GM23338 (cell line): ENCODE data around the gene MERTK. TPM values are rescaled to one million over a fixed set of nuclear protein-coding genes. Genes with fewer than 3 reads are reported as not detected.

Experiments used
- ATAC-seq: fragments of 200-7000 bp; cut with Tn5 transposase; 3 replicates; pipeline ENCODE4 v1.9.1; 2020
- DNase-seq: peaks from one replicate; pipeline ENCODE4 v3.0.0-alpha.2; 2015; ENCODE audit warnings: low spot score
- H2AFZ ChIP-seq: fragments of 200-600 bp; sonication (generic); 2 replicates; pipeline ENCODE4 v1.8.0; 2016; ENCODE audit warnings: antibody characterized with exemption, mild to moderate bottlenecking, moderate library complexity
- H3F3A ChIP-seq: fragments of 200-600 bp; sonication (generic); replicated peaks from 2 replicates; pipeline ENCODE4 v1.8.0; 2017; ENCODE audit warnings: antibody characterized with exemption, mixed run types, low read depth
- H3K27ac ChIP-seq: fragments of 200-600 bp; sonication (generic); 2 replicates; pipeline ENCODE4 v1.6.1; 2016; ENCODE audit warnings: low read depth
- H3K27me3 ChIP-seq: fragments of 200-600 bp; sonication (generic); 2 replicates; pipeline ENCODE4 v1.8.0; 2016; ENCODE audit warnings: mild to moderate bottlenecking, mixed run types, moderate library complexity; ENCODE audit not compliant: insufficient read depth
- H3K36me3 ChIP-seq: fragments of 200-600 bp; sonication (generic); 2 replicates; pipeline ENCODE4 v1.8.0; 2016; ENCODE audit warnings: mild to moderate bottlenecking; ENCODE audit not compliant: insufficient read depth
- H3K4me1 ChIP-seq: fragments of 200-600 bp; sonication (generic); 2 replicates; pipeline ENCODE4 v1.8.0; 2016; ENCODE audit warnings: mild to moderate bottlenecking, moderate library complexity; ENCODE audit not compliant: insufficient read depth
- H3K4me2 ChIP-seq: fragments of 200-600 bp; sonication (generic); 2 replicates; pipeline ENCODE4 v1.7.1; 2017; ENCODE audit warnings: mixed run types
- H3K4me3 ChIP-seq: fragments of 200-600 bp; sonication (generic); 2 replicates; pipeline ENCODE4 v1.6.1; 2016; ENCODE audit warnings: mixed run types
- H3K79me2 ChIP-seq: fragments of 200-600 bp; sonication (generic); replicated peaks from 2 replicates; pipeline ENCODE4 v1.8.0; 2017; ENCODE audit warnings: mild to moderate bottlenecking; ENCODE audit not compliant: insufficient read depth
- H3K9me2 ChIP-seq: fragments of 200-600 bp; sonication (generic); 2 replicates; pipeline ENCODE4 v1.8.0; 2017; ENCODE audit not compliant: insufficient read depth
- H4K20me1 ChIP-seq: fragments of 200-600 bp; sonication (generic); replicated peaks from 2 replicates; pipeline ENCODE4 v1.8.0; 2017; ENCODE audit warnings: mild to moderate bottlenecking; ENCODE audit not compliant: insufficient read depth
- H3K27ac Mint-ChIP-seq: 2 replicates; pipeline ENCODE4 v1.8.0; 2020; ENCODE audit warnings: inconsistent platforms, mild to moderate bottlenecking, moderate library complexity, mixed read lengths
- H3K27me3 Mint-ChIP-seq: 3 replicates; pipeline ENCODE4 v1.8.0; 2022; ENCODE audit warnings: low read depth, mild to moderate bottlenecking, moderate library complexity, mixed read lengths, inconsistent platforms; ENCODE audit not compliant: insufficient read depth, poor library complexity
- H3K36me3 Mint-ChIP-seq: 3 replicates; pipeline ENCODE4 v1.8.0; 2021; ENCODE audit warnings: low read depth, mild to moderate bottlenecking, inconsistent platforms, moderate library complexity, mixed read lengths
- H3K4me1 Mint-ChIP-seq: 3 replicates; pipeline ENCODE4 v1.8.0; 2020; ENCODE audit warnings: mild to moderate bottlenecking, inconsistent platforms, mixed read lengths
- H3K4me3 Mint-ChIP-seq: 3 replicates; pipeline ENCODE4 v1.8.0; 2021; ENCODE audit warnings: moderate library complexity, mild to moderate bottlenecking, inconsistent platforms, mixed read lengths
- H3K9me3 Mint-ChIP-seq: 3 replicates; pipeline ENCODE4 v1.8.0; 2020; ENCODE audit warnings: moderate library complexity, mild to moderate bottlenecking, inconsistent platforms, mixed read lengths
- CREB1 ChIP-seq: fragments of 250-450 bp; sonication (Bioruptor Pico); IDR thresholded peaks from 2 replicates; pipeline ENCODE4 v1.5.0; 2020; ENCODE audit warnings: low read depth, mild to moderate bottlenecking, moderate library complexity
- CTCF ChIP-seq, 2 experiments: fragments of 200-600 bp in 1 of 2; sonication (generic) in 1 of 2; conservative IDR thresholded peaks; 2 replicates each; pipeline versions ENCODE4 v1.5.1 to v1.6.1; 2016 to 2017; ENCODE audit warnings: antibody characterized with exemption in 2 of 2, low read depth in 2 of 2, mild to moderate bottlenecking in 2 of 2, moderate library complexity in 1 of 2
- JUNB ChIP-seq: IDR thresholded peaks from one replicate; pipeline ENCODE4 v1.6.1; 2016; ENCODE audit warnings: antibody characterized with exemption; ENCODE audit not compliant: unreplicated experiment
- ZNF114 ChIP-seq: fragments of 250-450 bp; sonication (Bioruptor Pico); IDR thresholded peaks from 2 replicates; pipeline ENCODE4 v1.5.0; 2020; ENCODE audit warnings: mild to moderate bottlenecking, moderate library complexity
- ZNF462 ChIP-seq: fragments of 250-450 bp; sonication (Bioruptor Pico); IDR thresholded peaks from 2 replicates; pipeline ENCODE4 v1.5.0; 2020; ENCODE audit warnings: mild to moderate bottlenecking, moderate library complexity
- polyA plus RNA-seq: library from polyadenylated mRNA; unstranded; fragments of >200 nt; fragmentation: Nextera tagmentation; extraction: Ambion mirVana; gene quantifications from 2 replicates; pipeline ENCODE4 v1.2.1, GENCODE V29; 2016
- total RNA-seq: library from RNA; depleted of rRNA; stranded (reverse); fragments of >200 nt; shearing (Covaris generic); gene quantifications from 2 replicates; pipeline ENCODE4 v1.2.3, GENCODE V29; 2014
- TF ChIP-seq, protein P1 (sequence below): IDR thresholded peaks from 2 replicates; pipeline ENCODE4 v1.6.1; 2016; ENCODE audit warnings: antibody characterized with exemption

MERTK gene
- total and polyA plus RNA-seq, 2 experiments from 2014 or later, result 3.0 to 9.0 TPM

- no peak for TF ChIP-seq ZNF462 (CRISPR knock-in tag)
- no peak for TF ChIP-seq CREB1
- TF ChIP-seq CTCF (conservative IDR thresholded peaks at IDR 0.05; ENCODE audit: low read depth in 2 of 2), result no peak
These were observed 130.8 kb downstream of the MERTK start (continued) for GRCh38 chr2:112029164-112029563.

GRCh38 chr2:112031473-112032223 is 133.2 kb downstream of the MERTK start:
- Histone ChIP-seq H3K4me1 (peaks cover 12% of the 10 kb centered on the region), H4K20me1 (no peaks in the 10 kb centered on the region), H2AFZ (peak overlapping the region; percentile 1; the same call in 1 of the 2 replicates), H3K27ac (peak overlapping the region; percentile 72; the same call in 1 of the 2 replicates), H3K9me2 (no peaks in the 10 kb centered on the region), H3K4me2 (peak overlapping the region; percentile 16; the same call in 1 of the 2 replicates), H3K27me3 (no peaks in the 10 kb centered on the region), H3K36me3 (no peaks in the 10 kb centered on the region), H3K79me2 (no peaks in the 10 kb centered on the region), H3F3A (peaks cover 4% of the 10 kb centered on the region; the same call in 1 of the 2 replicates), H3K4me3 (no peak overlapping the region; the same call in 1 of the 2 replicates)
- Mint-ChIP-seq H3K4me1 (peaks cover 14% of the 10 kb centered on the region), H3K36me3 (peaks cover 2% of the 10 kb centered on the region; the same call in 1 of the 3 replicates), H3K4me3 (peak overlapping the region; percentile 13; the same call in 2 of the 3 replicates), H3K27me3 (peaks cover 2% of the 10 kb centered on the region), H3K27ac (peak overlapping the region; percentile 76), H3K9me3 (peaks cover 3% of the 10 kb centered on the region; the same call in 1 of the 3 replicates)
- peak; percentile 94 for ATAC-seq
- peak; percentile 69 for DNase-seq
- TF ChIP-seq JUNB (no peak), ZNF114 (CRISPR knock-in tag) (no peak)
- TF ChIP-seq, protein P1, sequence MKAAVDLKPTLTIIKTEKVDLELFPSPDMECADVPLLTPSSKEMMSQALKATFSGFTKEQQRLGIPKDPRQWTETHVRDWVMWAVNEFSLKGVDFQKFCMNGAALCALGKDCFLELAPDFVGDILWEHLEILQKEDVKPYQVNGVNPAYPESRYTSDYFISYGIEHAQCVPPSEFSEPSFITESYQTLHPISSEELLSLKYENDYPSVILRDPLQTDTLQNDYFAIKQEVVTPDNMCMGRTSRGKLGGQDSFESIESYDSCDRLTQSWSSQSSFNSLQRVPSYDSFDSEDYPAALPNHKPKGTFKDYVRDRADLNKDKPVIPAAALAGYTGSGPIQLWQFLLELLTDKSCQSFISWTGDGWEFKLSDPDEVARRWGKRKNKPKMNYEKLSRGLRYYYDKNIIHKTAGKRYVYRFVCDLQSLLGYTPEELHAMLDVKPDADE, result no peak
